ENCODE data around the gene MED12L.
A peak's percentile ranks its signal among the peaks of the same experiment; 100 is the strongest.

The MED12L gene

DNA sequence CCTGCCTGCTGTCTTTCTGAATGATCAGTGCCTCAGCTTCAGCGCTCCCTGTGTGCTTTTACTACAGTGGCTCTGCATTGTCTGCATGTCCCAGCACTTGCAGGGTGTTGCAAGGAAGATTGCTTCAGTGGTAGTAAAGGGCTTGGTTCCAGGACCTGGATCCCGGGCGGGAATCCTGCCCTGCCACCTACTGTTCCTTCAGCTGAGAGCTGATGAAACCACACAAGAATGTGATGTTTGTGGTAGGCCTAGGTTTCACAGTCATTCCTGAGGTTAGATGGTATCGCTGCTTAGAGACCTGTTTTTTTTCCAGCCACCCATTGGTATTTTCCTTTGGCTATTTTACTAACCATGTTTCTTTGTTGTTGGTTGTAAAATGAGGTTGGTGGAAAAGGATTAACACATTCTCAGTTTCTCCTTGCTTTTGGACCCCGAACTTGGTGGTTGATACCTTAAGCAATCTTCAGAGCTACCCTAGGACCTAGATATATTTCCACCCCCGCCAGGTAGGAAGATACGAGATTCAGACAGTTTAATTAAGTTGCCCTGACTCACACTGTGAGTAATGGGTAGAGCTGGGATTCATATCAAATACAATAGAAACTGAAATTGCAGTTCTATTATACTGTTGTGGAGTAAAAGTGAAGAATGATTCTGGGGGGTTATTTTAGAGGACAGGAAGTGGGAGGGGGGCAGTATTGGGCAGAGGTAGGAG, 219.8 kb downstream of the MED12L start:
- peak; percentile 99 for DNase-seq (ENCODE audit: low read depth)

DNA sequence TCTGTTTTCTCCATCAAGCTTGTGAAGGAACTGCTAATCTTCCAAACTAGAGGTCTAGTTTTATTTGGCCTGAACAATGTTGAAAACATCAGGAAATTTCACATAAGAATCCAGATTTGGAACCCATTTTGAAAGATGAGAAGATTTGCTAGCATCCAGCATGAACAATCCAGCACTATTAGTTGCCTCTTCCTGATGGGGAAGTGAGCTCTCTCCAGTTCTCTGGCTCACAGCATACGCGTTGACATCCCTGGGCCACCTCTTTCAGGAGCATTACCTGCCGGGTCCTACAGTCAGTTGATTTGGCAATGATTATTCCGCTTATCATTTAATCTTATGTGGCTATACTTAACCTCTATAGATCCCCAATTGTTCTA, 220.3 kb downstream of the MED12L start:
- peak; percentile 54 for DNase-seq (ENCODE audit: low read depth)
- TF ChIP-seq, protein P1, sequence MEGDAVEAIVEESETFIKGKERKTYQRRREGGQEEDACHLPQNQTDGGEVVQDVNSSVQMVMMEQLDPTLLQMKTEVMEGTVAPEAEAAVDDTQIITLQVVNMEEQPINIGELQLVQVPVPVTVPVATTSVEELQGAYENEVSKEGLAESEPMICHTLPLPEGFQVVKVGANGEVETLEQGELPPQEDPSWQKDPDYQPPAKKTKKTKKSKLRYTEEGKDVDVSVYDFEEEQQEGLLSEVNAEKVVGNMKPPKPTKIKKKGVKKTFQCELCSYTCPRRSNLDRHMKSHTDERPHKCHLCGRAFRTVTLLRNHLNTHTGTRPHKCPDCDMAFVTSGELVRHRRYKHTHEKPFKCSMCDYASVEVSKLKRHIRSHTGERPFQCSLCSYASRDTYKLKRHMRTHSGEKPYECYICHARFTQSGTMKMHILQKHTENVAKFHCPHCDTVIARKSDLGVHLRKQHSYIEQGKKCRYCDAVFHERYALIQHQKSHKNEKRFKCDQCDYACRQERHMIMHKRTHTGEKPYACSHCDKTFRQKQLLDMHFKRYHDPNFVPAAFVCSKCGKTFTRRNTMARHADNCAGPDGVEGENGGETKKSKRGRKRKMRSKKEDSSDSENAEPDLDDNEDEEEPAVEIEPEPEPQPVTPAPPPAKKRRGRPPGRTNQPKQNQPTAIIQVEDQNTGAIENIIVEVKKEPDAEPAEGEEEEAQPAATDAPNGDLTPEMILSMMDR (IDR thresholded peaks at IDR 0.05; ENCODE audit: insufficient read depth, low read depth, low read length, missing control alignments), result no peak
- H3K4me3 ChIP-seq (ENCODE audit: low read length), result no peak overlapping the region

More for the DNA sequence above, 219.8 kb downstream of the MED12L start:
- no peak overlapping the region for H3K4me3 ChIP-seq (ENCODE audit: low read length)
- TF ChIP-seq, protein P1 (IDR thresholded peaks at IDR 0.05; ENCODE audit: insufficient read depth, low read depth, low read length, missing control alignments), result peak; percentile 44

DNA sequence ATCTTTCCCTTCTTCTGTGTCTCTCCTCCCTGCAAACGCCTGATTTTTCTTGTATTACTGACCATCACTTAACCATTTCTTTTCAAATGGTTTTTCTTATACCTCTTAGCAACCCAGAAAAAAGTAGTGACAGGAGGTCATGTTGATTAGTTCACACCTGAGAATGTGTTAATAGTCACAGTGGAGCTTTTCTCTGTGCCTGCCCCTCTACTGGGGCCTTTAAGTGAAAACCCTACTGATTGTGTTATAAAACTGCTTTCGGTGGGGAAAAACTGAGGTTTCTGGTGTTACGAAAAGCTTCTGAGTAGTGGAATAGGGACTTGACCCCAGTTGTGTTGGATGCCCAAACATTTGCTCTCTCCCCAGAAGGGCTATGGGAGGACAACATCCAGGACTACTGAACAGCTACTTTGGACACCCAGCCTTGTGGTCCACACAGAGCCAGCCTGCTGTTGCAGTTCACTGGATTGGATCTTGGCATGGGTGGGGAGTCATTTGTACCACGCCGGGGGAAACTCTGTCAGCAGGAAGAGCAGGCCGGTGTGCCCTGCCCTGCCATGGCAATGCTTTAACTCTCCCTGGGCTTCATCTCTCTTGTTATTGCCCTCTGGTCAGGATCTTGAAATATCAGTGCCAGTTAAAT, 220.8 kb downstream of the MED12L start:
- no peak overlapping the region for H3K4me3 ChIP-seq (ENCODE audit: low read length)
- peak; percentile 17 for DNase-seq (ENCODE audit: low read depth)
- TF ChIP-seq, protein P1 (IDR thresholded peaks at IDR 0.05; ENCODE audit: insufficient read depth, low read depth, low read length, missing control alignments), result no peak

DNA sequence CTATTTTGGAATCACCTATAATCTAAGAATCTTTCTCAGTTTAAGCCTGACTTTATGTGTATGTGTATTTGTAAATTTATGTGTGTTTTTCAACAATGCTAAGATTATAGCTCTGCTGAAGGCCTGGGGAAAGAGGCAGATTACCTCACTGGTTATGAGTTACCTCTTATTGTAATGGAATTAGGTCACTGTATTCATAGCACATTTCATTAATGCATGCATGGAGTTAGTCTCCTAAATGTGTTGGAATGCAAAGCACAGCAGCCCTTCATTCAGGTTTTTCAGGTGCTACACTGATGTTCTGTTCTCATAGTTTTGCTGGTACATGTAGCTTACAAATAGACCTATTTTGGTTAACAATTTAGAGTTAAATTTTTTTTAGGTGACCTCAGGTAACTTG, 221.7 kb downstream of the MED12L start:
- H3K4me3 ChIP-seq (ENCODE audit: low read length), result no peak overlapping the region
- TF ChIP-seq, protein P1 (IDR thresholded peaks at IDR 0.05; ENCODE audit: insufficient read depth, low read depth, low read length, missing control alignments), result no peak
- peak; percentile 80 for DNase-seq (ENCODE audit: low read depth)

DNA sequence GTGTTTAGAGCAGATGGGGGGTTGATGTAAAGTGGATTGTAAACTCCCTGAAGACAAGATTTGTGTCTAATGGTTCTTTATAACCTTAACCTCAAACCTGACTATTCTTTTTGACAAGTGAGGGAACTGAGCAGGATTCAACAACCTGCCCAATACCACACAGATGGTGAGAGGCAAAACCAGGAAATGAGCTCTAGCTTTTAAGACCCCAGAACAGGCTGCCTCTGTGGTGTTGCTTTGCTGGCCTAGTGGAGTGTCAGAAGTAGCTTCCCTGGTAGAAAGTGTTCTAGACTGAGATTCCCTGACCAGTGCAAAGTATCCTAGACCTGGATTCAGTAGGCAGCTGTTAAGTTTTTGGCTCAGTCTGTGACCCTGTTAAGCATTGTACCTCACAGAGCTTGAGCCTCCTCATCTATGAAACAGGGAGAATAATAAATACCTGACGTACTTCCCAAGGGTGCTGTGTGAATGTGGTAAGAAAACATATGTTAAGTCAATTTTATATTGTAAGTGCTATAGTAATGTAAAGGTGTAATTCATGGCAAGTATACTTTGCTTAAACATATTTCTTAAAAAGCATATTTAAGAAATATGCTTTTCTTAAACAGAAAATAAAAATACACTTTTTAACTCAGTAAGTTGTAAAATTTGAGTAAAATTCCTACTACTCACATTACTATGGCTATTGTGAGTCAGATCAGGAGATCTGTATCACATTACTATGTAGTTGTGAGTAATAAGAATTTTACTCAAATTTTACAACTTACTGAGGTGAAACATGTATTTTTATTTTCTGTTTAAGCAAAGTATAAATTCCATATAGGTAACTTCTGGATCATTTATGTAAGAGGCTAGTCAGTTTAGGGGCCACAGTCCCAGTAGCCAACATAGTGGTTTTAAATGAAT, 222.4 kb downstream of the MED12L start:
- H3K4me3 ChIP-seq (ENCODE audit: low read length), result no peak overlapping the region
- DNase-seq (ENCODE audit: low read depth), result peak; percentile 19
- TF ChIP-seq, protein P1 (IDR thresholded peaks at IDR 0.05; ENCODE audit: insufficient read depth, low read depth, low read length, missing control alignments), result no peak

DNA sequence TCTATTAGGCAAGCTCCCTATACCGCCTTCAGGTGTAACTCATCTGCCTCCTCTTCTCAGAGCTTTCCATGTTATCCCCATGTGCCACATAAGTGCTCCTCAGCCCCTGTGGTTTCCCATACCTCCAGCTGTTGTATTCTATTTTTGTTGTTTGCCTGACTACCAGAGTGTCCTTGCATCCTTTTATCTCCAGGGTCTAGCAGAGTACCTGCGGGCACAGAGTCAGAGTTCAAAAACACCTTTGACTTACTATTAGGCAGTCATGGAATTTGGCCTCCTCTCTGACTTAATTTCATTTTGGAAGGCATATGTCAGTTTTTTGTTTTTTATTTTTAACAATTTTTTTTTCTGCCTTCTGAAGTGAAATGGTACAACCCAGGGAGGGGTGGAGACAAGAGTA, 224.1 kb downstream of the MED12L start:
- DNase-seq (ENCODE audit: low read depth), result no peak
- peak overlapping the region; percentile 8 for H3K4me3 ChIP-seq (ENCODE audit: low read length)
- TF ChIP-seq, protein P1 (IDR thresholded peaks at IDR 0.05; ENCODE audit: insufficient read depth, low read depth, low read length, missing control alignments), result no peak

Data from epithelial cell of esophagus (primary cell).